CD4-positive, alpha-beta T cell treated with Interleukin-15 for 1 hour (primary cell): ENCODE results near the gene GSE1.
"Not testable (repeated sequence)": the region's sequence is repeated elsewhere in the genome, so short reads cannot be mapped to it uniquely, and the experiment has no call there.

Source experiments
- DNase-seq: peaks from one replicate; pipeline ENCODE4 v3.0.0-alpha.2; 2020

Gene GSE1

GRCh38 chr16:85592277-85592676 lies 20.8 kb upstream of the GSE1 start:
- DNase-seq, result not testable (repeated sequence)

GRCh38 chr16:85592700-85593493 lies 20.2 kb upstream of the GSE1 start:
- no peak for DNase-seq

GRCh38 chr16:85593494-85594221 lies 19.5 kb upstream of the GSE1 start:
- DNase-seq, result no peak

GRCh38 chr16:85594273-85594977 lies 18.7 kb upstream of the GSE1 start:
- no peak for DNase-seq

- no peak for DNase-seq
Observed at GRCh38 chr16:85594978-85595661, 18.0 kb upstream of the GSE1 start.

- no peak for DNase-seq
Observed at GRCh38 chr16:85595812-85596502, 17.2 kb upstream of the GSE1 start.

- DNase-seq, result no peak
Observed at GRCh38 chr16:85598141-85598540, 15.0 kb upstream of the GSE1 start.

DNA sequence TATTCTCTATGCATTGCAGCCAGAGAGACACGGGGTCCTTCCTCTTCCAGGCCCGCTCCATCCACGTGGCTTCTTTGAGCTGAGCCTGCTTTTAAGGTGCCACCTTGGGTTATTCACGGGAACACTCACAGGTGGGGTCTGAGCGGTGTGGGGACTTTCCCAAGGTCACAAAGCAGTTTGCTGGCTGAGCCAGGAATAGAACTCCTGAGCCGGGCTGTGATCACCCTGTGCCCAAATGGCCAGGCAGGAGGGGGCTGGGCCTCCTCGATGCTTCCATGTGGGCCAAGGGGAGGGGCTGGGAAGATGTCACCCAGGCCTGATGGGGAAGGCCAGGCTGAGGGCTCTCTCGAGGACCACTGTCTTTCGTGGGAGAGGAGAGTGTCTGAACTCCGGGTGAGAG lies 13.0 kb upstream of the GSE1 start:
- DNase-seq, result no peak

GRCh38 chr16:85600530-85601271 lies 12.4 kb upstream of the GSE1 start:
- no peak for DNase-seq

DNA sequence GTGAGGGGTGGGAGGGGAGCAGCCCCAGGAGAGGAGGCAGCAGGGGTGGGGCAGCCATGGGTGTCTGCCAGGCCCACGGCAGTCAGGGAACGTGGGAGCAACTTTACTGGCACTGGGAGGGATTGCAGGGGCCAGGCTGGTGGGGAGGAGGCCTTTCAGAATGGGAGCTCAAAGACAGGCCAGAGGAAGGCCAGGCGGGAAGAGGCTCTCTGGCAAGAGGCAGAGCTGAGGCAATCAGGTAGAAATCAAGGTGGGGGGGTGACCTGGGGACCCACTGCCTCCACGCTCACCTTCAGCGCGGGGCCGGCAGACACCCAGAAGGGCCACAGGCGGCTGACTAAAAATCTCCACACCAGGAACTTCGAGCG lies 11.9 kb upstream of the GSE1 start:
- no peak for DNase-seq

- no peak for DNase-seq
Observed at GRCh38 chr16:85601730-85602401, 11.3 kb upstream of the GSE1 start.

GRCh38 chr16:85602402-85603202 lies 10.5 kb upstream of the GSE1 start:
- no peak for DNase-seq

GRCh38 chr16:85603203-85603755 lies 9.8 kb upstream of the GSE1 start:
- no peak for DNase-seq

GRCh38 chr16:85604145-85604705 lies 8.9 kb upstream of the GSE1 start:
- no peak for DNase-seq

DNA sequence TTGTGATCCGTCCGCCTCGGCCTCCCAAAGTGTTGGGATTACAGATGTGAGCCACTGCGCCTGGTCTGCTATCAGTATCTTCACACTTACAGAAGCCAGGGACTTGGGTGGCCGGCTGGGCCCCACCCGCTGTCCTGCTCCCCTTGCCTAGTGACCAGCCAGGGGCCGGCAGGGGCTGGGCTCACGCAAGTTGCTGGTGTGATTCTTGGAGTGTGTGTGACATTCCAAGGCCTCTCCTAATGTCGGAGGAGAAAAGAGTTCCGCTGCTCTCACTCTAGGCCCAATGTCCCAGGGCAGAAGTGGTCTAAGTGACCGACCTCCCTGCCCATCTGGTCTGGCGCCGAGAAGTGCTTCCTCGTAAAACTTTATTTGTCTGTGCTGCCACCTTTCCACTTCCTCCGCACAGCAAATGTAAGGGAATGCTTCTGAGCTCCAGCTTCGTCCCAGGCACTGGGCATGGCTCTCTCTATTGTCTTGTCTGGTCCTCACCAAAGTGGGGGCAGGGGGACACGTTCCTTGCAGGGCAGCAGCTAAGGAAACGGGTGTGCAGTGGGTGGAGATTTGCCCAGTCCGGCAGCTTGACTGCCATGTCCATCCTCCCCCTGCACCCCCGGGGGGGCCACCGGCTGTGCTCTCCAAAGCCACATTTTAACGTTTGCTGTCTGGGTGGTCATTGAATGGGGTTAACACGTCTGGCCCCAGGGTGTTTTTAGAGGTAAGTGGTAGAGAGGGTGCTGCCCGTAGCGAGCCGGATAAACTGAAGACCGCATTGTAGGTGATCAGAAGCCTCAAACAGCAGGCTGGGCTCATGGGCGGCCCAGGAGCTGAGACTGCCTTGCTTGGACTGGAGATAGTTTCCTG lies 7.8 kb upstream of the GSE1 start:
- no peak for DNase-seq

DNA sequence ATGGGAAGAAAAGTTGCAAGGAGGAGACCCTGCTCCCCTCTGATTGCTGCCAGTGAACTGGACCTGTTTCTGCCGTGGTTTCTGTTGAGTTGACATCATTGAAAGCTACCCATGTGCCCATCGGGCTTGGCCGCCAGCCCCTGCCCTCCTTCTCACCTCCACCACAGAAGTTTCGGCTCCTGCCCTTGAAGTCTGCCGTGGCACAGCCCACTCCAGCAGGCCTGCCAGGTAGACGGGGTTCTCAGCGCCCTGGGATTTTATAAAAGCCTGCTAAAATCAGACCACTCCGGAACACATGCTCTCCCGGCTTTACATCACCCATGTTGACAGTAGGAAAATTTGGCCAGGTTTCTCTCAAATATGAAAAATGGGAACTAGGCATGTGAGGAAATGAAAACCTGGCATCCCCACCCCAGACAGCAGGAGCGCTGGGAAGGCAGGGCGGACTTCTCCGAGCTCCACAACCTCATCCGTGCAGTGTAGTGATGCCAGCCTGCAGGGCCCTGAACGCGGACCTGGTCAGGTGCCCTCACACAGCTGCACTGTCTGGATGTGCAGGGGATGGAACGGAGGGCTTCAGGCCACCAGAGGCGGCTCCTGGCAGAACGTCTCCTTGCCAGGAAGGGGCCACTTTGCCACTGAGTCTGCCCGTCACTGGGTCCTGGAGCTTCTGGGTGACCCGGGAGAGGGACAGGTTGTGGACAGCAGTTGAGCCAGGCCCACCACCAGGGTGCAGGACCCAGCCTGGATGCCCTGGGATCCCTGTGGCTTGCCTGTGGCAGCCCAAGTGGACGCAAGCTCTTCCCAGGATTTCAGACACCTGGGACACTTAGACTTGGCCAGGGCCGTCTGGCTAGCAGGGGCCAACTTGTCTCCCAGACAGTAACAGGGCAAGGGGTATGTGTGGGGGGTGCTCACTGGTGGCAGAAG lies 6.9 kb upstream of the GSE1 start:
- DNase-seq, result no peak

- DNase-seq, result no peak
Observed at GRCh38 chr16:85606904-85607303, 6.2 kb upstream of the GSE1 start.
